GM23338 (cell line): ENCODE measurements around the gene TEX9.

Experiments
- CTCF ChIP-seq, 2 experiments: fragments of 200-600 bp in 1 of 2; sonication (generic) in 1 of 2; conservative IDR thresholded peaks; 2 replicates each; pipeline versions ENCODE4 v1.5.1 to v1.6.1; 2016 to 2017; ENCODE audit warnings: antibody characterized with exemption in 2 of 2, low read depth in 2 of 2, mild to moderate bottlenecking in 2 of 2, moderate library complexity in 1 of 2
- POLR2AphosphoS5 ChIP-seq: IDR thresholded peaks from 2 replicates; pipeline ENCODE4 v1.6.1; 2016; ENCODE audit warnings: antibody characterized with exemption, low read depth
- REST ChIP-seq: IDR thresholded peaks from one replicate; pipeline ENCODE4 v1.6.1; 2018; ENCODE audit warnings: antibody characterized with exemption; ENCODE audit not compliant: unreplicated experiment

GRCh38 chr15:56472278-56472677 lies 107.1 kb downstream of the TEX9 start:
- TF ChIP-seq CTCF (conservative IDR thresholded peaks at IDR 0.05; ENCODE audit: low read depth in 2 of 2) (no peak), POLR2AphosphoS5 (no peak), REST (no peak)
